Activated T-helper 1 cell treated with Interleukin-2 at 50 U/mL for 16 hours (primary cell): Measurements from ENCODE around the gene SH3D21.
A peak's percentile ranks its signal among the peaks of the same experiment; 100 is the strongest.

Experiments used
- DNase-seq: peaks from one replicate; pipeline ENCODE4 v3.0.0-alpha.2; 2020; ENCODE audit warnings: low read depth

Gene SH3D21

GRCh38 chr1:36303650-36304360 lies 2.4 kb upstream of the SH3D21 start:
- no peak for DNase-seq

GRCh38 chr1:36304521-36304920 lies 1.6 kb upstream of the SH3D21 start:
- DNase-seq, result no peak

- DNase-seq, result no peak
These were observed 926 bp upstream of the SH3D21 start for GRCh38 chr1:36304970-36305914.

GRCh38 chr1:36305915-36306209 lies 306 bp upstream of the SH3D21 start:
- DNase-seq, result no peak

GRCh38 chr1:36306902-36307456 lies 811 bp downstream of the SH3D21 start:
- DNase-seq, result peak; percentile 88

GRCh38 chr1:36307601-36308330 lies 1.6 kb downstream of the SH3D21 start:
- DNase-seq, result no peak

- DNase-seq, result no peak
These were observed 3.2 kb downstream of the SH3D21 start for GRCh38 chr1:36309397-36309796.

GRCh38 chr1:36320291-36320761 lies 14.2 kb downstream of the SH3D21 start:
- no peak for DNase-seq

- no peak for DNase-seq
These were observed 14.6 kb downstream of the SH3D21 start for GRCh38 chr1:36320767-36321118.

GRCh38 chr1:36321119-36321951 lies 15.2 kb downstream of the SH3D21 start:
- no peak for DNase-seq

- DNase-seq, result no peak
These were observed 16.0 kb downstream of the SH3D21 start for GRCh38 chr1:36322041-36322785.

GRCh38 chr1:36322786-36323635 lies 16.8 kb downstream of the SH3D21 start:
- no peak for DNase-seq

GRCh38 chr1:36323636-36324352 lies 17.6 kb downstream of the SH3D21 start, which contains the start of gene EVA1B:
Gene EVA1B, minus strand, starts transcription at chr1:36323645. Its CDS starts 608 bp downstream, at chr1:36323037.
- peak; percentile 44 for DNase-seq

GRCh38 chr1:36324353-36324703 lies 18.2 kb downstream of the SH3D21 start:
- no peak for DNase-seq

- no peak for DNase-seq
These were observed 20.3 kb downstream of the SH3D21 start for GRCh38 chr1:36326499-36326898.

GRCh38 chr1:36327421-36328087 lies 21.4 kb downstream of the SH3D21 start:
- no peak for DNase-seq

- DNase-seq, result no peak
These were observed 21.9 kb downstream of the SH3D21 start for GRCh38 chr1:36328088-36328480.

GRCh38 chr1:36328713-36329112 lies 22.5 kb downstream of the SH3D21 start:
- DNase-seq, result no peak

- no peak for DNase-seq
These were observed 23.6 kb downstream of the SH3D21 start for GRCh38 chr1:36329817-36330216.
